GM19043 (cell line): ENCODE measurements around the gene IL17B.

Source experiments
- ATAC-seq: cut with Tn5 transposase; IDR thresholded peaks from one replicate; pipeline ENCODE4 v1.9.1; 2021; ENCODE audit warnings: low read depth; ENCODE audit not compliant: unreplicated experiment

Gene IL17B

DNA sequence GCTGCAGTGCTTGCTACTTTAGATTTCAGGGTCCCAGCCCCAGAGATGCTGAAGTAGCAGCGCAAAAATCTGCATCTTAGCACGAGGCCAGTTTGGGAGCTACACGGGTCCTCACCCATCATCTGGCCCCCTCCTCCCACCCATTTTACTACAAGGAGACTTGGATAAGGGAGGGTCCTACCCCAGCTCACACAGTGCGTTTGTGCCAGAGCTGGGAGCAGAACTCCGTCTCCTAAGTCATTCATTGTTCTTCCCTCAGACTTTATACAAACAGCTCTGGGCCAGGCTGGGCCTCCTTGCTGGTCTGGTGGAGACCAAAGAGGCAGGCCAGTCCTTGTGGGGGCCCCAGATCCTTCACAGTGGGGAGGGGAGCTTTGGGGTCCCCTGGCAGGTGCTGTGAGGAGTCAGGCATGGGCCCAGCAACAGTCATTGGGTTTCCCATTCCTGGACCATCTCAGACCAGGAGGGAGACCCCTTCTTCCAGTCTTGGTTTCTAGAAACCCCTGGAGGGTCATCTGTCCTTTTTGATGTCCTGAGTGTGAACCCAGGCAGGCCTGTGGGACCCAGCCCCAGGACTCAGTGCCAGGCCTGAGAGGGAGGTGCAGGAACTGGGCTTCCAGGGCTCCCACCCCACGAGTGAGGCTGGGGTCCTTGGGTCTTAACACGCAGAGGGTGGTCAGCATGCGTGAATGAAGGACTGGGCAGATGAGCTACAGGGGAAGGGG is 2.3 kb upstream of the IL17B start:
- no peak for ATAC-seq

DNA sequence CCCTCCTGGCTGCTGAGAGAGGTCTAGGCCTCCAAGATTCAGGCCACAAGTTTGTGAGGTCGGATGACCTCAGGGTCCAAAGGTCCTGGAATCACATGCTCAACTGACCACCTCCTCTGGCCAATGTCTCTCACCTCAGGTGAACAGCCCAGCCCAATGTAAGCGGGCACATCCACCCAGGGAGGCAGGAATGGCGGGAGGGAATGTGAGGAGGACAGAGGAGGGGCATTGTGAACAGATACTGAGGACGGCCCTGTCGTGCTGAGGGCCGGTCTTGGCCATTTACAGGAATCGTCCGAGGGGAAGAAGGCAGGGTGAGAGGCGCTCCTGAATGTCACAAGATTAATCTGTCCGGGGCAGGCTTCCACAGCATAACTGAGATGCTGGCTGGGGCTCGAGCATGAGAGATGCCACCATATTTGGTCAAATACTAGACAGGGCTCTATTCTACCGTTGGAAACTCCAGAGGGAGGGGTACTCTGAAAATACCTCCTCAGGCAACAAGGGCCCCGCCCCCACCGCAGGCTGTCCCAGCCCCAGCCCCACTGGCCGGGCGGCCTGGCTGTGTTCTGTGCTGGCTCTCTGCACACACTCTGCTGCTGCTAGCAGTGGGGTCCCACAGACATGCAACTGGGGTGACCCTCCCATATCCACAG is 1.5 kb upstream of the IL17B start:
- ATAC-seq = no peak

DNA sequence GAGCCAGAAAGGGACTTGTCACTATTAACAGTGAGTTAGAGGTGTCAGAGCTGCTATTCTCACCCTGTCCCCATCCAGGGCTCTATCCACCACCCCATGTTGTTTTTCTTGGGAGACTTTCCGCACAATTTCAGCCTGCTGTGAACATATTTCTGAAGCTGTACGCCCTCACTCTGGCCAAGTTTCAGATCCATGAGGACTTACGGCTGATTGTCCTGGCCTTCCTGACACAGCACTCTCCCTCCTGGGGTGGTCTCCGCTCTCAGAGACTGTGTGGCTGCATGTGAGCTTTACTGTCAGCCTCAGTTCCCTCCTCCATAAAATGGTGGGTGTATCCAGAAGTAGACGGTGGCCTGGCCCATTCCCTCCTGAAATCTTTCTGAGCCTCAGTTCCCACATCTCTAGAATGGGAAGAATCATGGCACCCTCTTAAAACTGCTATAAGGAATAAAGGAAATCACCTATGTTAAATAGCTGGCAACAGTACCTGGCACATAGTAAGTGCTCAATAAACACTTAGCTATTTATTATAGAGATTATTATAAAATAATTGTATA is 804 bp upstream of the IL17B start:
- ATAC-seq = no peak

DNA sequence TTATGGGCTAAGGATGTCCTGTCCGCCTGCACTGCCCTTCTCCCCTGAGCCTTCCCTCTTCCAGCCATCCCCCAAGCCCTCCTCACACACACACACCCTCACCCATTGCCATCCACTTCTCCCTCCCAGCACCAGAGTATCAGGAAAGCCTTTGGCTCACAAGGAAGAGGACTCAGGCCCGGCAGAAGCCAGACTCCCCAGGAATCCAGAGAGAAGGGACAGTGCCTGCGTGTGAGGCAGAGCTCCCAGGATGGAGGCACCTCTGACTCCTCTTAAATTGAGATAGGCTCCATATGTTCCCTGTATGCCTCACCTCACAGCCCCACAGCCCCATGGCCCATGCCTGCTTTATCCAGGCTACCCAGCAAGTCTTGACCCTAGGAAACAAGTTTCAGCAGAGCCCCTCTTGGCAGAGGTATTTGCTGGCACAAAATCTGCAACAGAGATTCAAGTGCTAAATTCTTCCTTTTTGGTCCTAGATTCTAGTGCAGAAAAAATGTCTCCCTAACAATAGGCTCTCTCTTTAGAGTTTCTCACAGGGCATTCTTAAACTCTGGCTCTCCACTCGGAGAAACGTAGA is 761 bp downstream of the IL17B start:
- ATAC-seq = no peak

DNA sequence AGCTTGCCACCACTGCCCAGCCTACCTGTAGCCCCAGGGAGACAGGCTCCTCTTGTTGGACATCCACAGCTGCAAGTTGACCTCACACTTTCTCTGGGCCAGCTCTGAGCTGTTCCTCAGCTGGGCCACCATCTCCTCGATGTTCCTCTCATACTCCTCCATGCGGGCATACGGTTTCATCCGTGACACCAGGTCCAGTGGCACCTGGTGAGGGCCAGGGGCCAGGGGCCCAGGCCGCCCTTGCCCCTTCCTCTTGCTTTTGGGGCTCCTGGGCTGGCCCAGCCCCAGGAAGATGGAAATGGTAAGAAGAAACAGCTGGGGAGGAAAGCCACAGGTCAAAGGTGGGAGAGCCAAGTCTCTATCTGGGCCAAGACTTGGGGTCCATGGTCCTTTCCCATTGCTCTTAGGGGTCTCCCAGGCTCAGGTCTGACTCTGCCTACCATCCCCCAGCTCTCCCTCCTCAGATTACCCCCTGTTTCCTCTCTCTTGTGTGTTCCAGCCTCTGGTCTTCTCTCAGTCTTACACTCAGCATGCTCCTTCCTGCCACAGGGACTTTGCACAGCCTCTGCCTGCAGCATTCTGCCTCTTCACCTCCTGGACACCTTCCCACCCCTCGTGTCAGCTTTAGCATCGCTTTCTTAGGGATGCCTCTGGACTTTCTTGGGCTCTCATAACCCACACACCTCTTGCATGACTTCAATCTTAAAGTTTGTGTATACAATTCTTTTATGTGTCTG is 2.2 kb downstream of the IL17B start:
- ATAC-seq = no peak

DNA sequence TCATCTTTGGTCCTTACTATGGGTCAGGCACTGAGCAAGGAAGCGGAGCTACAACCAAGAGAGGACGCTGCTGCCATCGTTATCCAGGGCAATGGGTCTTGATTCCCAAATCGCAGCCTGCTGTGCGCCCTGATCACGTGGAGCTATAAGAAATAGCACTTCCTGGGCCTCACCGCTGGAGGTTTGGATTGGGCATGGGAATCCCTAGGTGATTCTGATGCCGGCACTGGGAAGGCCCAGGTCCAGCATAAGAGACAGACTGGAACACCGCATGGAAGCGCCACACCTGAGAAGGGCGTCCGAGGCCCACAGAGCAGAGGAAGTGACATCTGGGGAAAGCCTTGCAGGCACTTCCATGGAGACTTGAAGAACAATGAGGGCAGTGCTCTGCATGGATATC is 3.0 kb downstream of the IL17B start:
- no peak for ATAC-seq

DNA sequence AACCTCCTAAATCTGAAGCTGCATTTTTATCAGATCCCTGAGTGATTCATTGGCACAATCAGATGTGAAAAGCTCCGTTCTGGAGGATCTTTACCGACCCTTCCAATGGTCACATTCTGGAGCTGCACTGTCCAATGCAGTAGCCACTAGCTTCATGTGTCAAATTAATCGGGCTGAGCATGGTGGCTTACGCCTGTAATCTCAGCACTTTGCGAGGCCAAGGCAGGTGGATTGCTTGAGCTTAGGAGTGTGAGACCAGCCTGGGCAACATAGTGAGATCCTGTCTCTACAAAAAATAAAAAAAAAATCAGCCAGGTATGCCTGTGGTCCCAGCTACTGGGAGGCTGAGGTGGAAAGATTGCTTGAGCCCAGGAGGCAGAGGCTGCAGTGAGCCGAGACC is 3.7 kb downstream of the IL17B start:
- no peak for ATAC-seq

DNA sequence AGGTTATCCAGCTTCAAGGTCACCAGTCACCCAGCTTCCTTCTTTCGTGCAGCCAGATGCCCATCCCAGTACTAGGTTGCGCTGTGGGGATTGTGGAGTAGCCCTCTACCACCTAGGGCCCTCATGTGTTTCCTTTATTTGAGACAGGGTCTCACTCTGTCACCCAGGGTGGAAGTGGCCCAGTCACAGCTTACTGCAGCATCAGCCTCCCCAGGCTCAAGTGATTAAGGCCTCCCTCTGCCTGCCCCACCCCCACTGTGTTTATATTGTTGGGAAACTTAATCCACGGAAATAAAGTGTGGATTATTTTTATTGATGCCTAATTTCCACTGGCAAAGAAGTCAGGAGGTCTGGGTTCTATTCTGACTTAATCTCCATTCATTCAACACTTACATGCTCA is 4.3 kb downstream of the IL17B start:
- no peak for ATAC-seq

DNA sequence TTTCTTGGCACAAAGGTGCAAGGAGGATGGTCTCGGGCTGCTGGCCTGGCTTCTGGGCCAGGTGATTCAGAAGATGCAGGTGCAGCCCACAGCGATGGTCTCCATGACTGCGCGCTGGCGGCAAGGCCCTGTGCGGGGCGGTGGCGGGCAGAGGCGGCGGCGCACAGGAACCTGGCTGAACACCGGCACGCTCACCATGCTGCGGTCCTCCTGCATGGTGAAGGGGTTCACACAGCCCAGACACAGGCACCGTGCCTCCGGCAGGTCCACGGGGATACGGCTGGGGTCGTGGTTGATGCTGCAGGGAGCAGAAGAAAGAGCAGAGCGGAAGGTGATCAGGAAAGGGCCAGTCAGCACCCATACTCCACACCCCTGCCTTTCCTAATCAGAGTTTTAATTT is 4.8 kb downstream of the IL17B start:
- no peak for ATAC-seq

DNA sequence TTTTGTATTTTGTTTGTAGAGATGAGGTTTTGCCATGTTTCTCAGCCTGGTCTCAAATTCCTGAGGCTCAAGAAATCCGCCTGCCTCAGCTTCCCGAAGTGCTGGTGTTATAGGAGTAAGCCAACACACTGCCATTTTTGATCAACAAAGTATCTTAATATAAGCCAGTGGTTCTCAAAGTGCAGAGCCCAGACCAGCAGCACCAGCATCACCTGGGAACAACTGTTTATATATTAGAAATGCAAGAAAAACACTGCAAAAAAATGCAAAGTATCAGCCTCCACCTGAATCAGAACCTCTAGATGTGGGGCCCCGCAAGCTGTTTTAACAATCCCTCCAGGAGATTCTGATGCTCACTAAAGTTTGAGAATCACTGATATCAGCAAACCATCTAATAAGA is 6.2 kb downstream of the IL17B start:
- no peak for ATAC-seq

DNA sequence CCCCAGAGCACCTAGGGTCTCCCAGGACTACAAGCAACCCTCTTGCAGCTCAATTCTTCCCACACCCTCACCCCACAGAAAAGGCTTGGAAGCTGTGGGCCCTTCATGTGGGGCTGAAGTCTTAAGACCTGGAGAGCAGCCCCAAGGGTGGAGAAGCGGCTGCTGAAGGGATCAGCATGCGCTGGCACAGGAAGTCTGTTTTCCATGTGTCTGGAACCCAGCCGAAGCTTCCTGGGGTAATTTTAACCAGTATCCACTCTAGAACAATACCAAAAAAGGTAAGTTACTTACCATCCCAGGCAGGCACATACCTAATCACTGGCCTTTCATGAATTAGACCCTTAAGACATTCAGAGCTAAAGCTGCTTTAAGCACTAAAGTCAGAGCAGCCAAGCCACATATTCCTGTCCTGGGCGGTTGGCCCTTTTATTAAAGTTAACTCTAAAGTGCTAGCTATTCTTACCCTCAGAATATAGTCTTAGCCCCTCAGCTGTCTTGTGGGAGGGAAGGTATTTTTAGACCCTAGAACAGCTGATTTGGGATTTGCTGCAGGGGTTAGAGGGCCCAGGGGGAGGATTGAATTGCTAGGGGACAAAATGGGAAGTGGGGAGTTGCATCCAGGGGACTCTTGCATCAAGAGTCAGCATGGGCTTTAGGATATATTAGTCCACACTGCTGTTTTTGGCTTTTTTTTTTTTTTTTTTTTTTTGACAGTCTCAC is 6.9 kb downstream of the IL17B start:
- ATAC-seq = no peak

DNA sequence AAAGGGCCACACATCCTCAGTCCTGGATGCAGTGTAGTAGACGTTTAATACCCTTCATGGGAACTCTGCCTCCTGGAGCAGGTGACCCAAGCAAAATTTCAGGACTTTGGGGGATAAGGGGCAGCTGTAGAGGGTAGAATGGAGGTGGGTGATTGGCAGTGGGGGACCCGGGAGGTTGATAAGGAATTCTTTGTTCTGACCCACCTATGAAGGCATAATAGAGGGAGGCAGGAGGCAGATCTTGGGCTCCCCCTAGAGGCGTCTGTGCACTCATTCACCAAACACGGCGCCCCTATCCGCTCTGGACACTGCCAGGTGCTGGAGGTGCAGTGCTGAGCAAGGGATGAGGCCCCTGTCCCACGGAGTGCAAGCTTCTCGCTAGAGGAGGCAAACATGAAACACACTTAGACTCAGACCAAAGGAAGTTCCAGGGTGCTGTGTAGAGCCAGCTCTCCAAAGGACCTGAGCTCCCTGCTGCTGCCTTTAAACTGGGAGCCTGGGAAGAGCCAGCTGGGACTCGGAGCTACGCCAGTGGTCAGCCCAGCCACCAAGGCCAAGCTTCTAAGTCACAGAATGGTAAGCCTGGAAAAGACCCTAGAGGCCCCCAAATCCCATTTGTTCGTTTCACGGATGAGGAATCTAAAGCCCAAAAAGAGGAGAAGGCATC is 7.7 kb downstream of the IL17B start:
- peak; percentile 84 for ATAC-seq

DNA sequence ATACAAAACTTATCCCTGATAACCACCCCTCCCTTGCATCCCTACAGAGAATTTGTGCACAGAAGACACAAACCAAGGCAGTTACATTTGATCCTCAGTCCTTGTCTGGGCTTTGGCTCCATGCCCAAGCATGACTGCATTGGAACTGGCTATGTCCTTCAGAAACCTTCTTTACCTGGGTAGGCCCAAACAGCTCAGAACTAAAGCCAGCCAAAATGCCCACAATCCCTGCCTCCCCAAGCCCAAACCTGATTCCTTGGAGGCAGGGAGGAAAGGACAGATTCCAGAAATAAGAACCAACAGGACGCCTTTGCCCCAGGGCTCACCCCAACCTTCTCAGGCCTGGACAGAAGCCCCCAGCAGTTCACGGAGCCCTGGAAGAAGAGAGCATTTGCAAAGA is 8.2 kb downstream of the IL17B start:
- no peak for ATAC-seq

DNA sequence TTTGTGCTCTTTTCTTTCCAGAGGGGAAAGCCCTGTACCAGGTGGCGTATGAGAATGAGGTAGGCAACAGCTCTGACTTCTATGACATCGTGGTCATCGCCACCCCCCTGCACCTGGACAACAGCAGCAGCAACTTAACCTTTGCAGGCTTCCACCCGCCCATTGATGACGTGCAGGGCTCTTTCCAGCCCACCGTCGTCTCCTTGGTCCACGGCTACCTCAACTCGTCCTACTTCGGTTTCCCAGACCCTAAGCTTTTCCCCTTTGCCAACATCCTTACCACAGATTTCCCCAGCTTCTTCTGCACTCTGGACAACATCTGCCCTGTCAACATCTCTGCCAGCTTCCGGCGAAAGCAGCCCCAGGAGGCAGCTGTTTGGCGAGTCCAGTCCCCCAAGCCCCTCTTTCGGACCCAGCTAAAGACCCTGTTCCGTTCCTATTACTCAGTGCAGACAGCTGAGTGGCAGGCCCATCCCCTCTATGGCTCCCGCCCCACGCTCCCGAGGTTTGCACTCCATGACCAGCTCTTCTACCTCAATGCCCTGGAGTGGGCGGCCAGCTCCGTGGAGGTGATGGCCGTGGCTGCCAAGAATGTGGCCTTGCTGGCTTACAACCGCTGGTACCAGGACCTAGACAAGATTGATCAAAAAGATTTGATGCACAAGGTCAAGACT is 11.0 kb downstream of the IL17B start:
- no peak for ATAC-seq

DNA sequence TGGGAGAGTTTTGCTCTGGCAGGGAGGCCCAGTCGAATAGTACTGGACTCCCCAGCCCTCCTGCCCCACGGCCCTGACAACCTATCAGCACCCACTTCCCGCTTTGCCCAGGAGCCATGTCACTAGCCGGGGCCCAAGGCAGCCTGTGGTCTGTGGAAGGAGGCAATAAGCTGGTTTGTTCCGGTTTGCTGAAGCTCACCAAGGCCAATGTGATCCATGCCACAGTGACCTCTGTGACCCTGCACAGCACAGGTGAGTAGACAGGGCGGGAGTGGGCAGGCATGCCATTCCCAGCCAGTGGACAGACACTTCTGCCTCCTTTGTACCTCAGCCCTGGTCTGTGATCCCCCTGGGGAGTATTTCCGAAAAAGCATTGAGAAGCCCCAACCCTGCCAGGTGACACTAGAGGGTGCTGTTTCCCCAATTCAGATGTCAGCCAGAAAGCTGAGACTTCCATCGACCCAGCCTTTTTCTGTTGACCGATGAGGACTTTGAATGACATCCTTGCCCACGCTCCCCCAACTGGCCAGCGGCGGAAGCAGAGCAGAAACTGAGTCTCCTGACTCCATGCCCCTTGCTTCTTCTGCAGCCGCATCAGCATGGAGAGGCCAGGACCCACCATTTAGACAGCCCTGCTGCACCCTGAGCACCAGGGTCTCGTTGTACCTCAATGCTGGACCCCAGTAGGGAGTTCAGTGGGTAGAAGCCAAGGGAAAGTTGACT is 11.7 kb downstream of the IL17B start:
- ATAC-seq = peak; percentile 69

DNA sequence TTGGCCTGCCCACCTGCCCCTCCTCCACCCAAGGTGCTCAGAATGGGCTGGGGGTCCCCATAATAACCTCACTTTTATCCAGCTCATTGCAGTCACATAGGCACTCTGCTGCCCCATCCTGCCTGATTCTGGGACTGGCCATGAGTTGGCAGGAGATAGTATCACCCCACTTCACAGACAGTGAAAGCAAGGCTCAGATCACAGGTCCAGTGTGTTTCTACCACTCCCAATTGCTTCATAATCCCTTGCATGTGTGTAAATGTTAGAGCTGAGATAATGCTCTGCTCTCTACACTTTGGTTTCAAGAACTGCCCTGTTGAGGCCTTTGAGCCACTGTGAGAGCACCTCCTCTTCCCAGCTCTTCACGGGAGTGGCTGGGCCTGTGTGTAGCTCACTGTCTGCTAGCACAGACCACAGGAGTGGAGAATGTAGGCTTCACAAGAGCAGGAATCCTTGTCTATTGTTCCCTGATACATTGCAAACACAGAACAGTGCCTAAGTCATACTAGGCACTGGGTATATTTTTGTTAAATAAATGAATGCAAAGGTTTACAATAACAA is 12.8 kb downstream of the IL17B start:
- no peak for ATAC-seq

DNA sequence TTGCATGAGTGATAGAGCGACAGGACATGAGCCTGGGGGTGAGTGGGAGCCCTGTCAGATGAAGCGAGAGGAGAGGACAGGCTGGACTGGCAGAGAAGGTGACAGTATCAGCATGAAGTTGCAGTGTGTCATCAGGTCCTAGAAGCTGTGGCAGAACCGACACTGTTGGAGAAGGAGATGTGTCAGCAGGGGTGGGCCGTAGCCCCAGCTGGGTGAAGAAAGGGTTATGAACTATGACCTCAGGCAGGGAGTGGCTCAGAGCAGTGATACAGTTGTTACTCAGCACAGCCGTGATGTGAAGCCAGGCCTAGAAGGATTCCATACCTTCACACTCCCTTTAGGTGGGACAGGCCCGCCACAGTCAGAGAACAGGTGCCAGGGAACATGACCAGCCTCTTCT is 13.7 kb downstream of the IL17B start:
- no peak for ATAC-seq

DNA sequence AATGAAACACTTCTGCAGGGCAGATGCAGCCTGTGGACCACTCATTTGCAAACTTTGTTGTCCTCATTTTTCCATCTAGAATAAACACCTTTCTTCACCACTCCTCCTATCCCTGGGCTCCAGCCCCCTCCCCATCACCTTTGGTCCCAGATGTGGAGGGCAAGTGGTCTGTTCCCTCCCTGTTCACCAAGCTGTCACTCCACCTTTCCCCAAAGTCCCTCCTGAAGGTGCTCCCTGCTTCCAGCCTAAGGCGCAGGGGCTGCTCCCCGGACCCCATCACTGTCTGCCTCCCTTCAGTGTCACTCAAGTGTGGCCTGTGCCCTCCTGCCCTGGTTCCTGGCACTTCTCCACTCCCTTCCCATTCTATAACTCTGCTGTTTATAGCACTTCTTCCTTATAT is 14.4 kb downstream of the IL17B start:
- no peak for ATAC-seq

DNA sequence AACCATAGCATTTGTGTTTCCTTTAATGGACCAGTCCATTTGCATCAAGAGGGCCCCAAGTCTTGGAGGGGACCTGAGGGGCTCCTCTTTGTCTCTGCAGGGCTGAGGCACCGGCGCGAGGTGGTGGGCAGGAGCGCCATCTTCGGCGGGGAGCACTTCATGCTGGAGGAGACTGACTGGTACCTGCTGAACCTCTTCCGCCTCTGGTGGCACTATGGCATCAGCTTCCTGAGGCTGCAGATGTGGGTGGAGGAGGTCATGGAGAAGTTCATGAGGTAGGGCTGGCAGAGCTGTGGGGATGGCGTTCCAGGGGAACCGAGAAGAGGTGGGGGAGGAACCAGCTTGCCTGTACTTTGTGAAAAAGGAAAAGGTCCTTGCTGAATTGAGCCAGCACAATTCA is 15.2 kb downstream of the IL17B start:
- no peak for ATAC-seq
